Stimulated activated CD8-positive, alpha-beta memory T cell treated with anti-CD3 and anti-CD28 coated beads, Interleukin-7, amount 100 ng/mL, for 24 hours (primary cell): ENCODE data around the gene IGFBP3.

ENCODE experiments used
- DNase-seq: peaks from one replicate; pipeline ENCODE4 v3.0.0-alpha.2; 2020; ENCODE audit warnings: low read depth

Gene IGFBP3

GRCh38 chr7:45922810-45923209 is 1.7 kb upstream of the IGFBP3 start:
- no peak for DNase-seq

- DNase-seq, result no peak
Measured at GRCh38 chr7:45921699-45922519, 837 bp upstream of the IGFBP3 start.

- no peak for DNase-seq
Measured at GRCh38 chr7:45921381-45921698, 268 bp upstream of the IGFBP3 start.

GRCh38 chr7:45919993-45920459 is 1.0 kb downstream of the IGFBP3 start:
- no peak for DNase-seq

- DNase-seq, result no peak
Measured at GRCh38 chr7:45919231-45919784, 1.8 kb downstream of the IGFBP3 start.

GRCh38 chr7:45918556-45918955 is 2.5 kb downstream of the IGFBP3 start:
- DNase-seq, result no peak

GRCh38 chr7:45917658-45918057 is 3.4 kb downstream of the IGFBP3 start:
- peak; percentile 65 for DNase-seq

- DNase-seq, result no peak
Measured at GRCh38 chr7:45917064-45917463, 4.0 kb downstream of the IGFBP3 start.

- no peak for DNase-seq
Measured at GRCh38 chr7:45915606-45916005, 5.5 kb downstream of the IGFBP3 start.

- DNase-seq, result no peak
Measured at GRCh38 chr7:45914911-45915310, 6.2 kb downstream of the IGFBP3 start.

- no peak for DNase-seq
Measured at GRCh38 chr7:45912972-45913371, 8.1 kb downstream of the IGFBP3 start.

GRCh38 chr7:45911311-45911710 is 9.8 kb downstream of the IGFBP3 start:
- DNase-seq, result no peak

GRCh38 chr7:45910855-45911254 is 10.2 kb downstream of the IGFBP3 start:
- no peak for DNase-seq

- no peak for DNase-seq
Measured at GRCh38 chr7:45909561-45909960, 11.5 kb downstream of the IGFBP3 start.

GRCh38 chr7:45902820-45903219 is 18.3 kb downstream of the IGFBP3 start:
- DNase-seq, result no peak

- DNase-seq, result no peak
Measured at GRCh38 chr7:45901566-45901965, 19.5 kb downstream of the IGFBP3 start.

GRCh38 chr7:45898222-45898621 is 22.9 kb downstream of the IGFBP3 start:
- DNase-seq, result no peak

- DNase-seq, result no peak
Measured at GRCh38 chr7:45897042-45897690, 23.9 kb downstream of the IGFBP3 start.

GRCh38 chr7:45894665-45895062 is 26.4 kb downstream of the IGFBP3 start:
- DNase-seq, result no peak

GRCh38 chr7:45893996-45894664 is 26.9 kb downstream of the IGFBP3 start:
- DNase-seq, result no peak

GRCh38 chr7:45893374-45893995 is 27.6 kb downstream of the IGFBP3 start:
- no peak for DNase-seq

GRCh38 chr7:45892407-45893035 is 28.6 kb downstream of the IGFBP3 start:
- DNase-seq, result no peak
